ENCODE data around the gene GPR22. TPM values are rescaled to one million over a fixed set of nuclear protein-coding genes. Genes with fewer than 3 reads are reported as not detected.

Gene GPR22, protein sequence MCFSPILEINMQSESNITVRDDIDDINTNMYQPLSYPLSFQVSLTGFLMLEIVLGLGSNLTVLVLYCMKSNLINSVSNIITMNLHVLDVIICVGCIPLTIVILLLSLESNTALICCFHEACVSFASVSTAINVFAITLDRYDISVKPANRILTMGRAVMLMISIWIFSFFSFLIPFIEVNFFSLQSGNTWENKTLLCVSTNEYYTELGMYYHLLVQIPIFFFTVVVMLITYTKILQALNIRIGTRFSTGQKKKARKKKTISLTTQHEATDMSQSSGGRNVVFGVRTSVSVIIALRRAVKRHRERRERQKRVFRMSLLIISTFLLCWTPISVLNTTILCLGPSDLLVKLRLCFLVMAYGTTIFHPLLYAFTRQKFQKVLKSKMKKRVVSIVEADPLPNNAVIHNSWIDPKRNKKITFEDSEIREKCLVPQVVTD
- total RNA-seq (ENCODE audit: low replicate concordance): not detected in 2 replicates

GRCh38 chr7:107469929-107470328, at the start of gene GPR22:
TSS of gene GPR22 (plus strand) at chr7:107470057. CDS start at chr7:107474061, 4,004 bp downstream.

Other genes with a start within 250 kb of the GPR22 start
- 29.3 and 39.2 TPM in 2 replicates for gene COG5, start 93.9 kb downstream of the GPR22 start, total RNA-seq (ENCODE audit: low replicate concordance)
- 3.0 and 4.2 TPM in 2 replicates for gene DUS4L, start 93.9 kb downstream of the GPR22 start, total RNA-seq (ENCODE audit: low replicate concordance)
- gene BCAP29, start 110.2 kb downstream of the GPR22 start, total RNA-seq (ENCODE audit: low replicate concordance): 41.8 and 64.4 TPM in 2 replicates
- 0.23 and 0.68 TPM in 2 replicates for gene SLC26A4, start 190.8 kb downstream of the GPR22 start, total RNA-seq (ENCODE audit: low replicate concordance)

Data from smooth muscle cell of the coronary artery (primary cell).